ENCODE data around the gene SLC22A23.

DNA sequence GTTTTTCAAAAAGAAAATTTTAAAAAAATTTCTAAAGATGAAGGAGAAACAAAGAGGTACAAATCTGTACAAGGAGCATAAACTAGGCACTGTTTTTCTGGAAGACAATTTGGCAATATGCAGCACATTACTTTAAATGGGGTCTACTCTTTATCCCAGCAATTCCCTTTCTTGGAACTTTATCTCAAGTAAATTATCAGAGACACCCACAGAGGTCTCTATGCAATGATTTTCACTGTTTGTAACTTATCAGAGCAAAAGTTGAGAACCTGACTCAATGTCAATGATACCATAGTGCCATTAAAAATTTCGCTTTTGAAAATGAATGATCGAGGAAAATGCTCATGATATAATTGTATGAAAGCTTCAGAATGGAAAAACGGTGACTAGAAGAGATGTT lies 35.7 kb downstream of the SLC22A23 start:
- TF ChIP-seq POLR2A (IDR thresholded peaks at IDR 0.05), result no peak
- TF ChIP-seq, protein P1, sequence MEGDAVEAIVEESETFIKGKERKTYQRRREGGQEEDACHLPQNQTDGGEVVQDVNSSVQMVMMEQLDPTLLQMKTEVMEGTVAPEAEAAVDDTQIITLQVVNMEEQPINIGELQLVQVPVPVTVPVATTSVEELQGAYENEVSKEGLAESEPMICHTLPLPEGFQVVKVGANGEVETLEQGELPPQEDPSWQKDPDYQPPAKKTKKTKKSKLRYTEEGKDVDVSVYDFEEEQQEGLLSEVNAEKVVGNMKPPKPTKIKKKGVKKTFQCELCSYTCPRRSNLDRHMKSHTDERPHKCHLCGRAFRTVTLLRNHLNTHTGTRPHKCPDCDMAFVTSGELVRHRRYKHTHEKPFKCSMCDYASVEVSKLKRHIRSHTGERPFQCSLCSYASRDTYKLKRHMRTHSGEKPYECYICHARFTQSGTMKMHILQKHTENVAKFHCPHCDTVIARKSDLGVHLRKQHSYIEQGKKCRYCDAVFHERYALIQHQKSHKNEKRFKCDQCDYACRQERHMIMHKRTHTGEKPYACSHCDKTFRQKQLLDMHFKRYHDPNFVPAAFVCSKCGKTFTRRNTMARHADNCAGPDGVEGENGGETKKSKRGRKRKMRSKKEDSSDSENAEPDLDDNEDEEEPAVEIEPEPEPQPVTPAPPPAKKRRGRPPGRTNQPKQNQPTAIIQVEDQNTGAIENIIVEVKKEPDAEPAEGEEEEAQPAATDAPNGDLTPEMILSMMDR (IDR thresholded peaks at IDR 0.05), result no peak

All from adrenal gland (tissue), 5 donors.